NB4 (cell line): ENCODE data around the gene TYMS.
A peak's percentile ranks its signal among the peaks of the same experiment; 100 is the strongest.

Experiments used
- MYC ChIP-seq: IDR thresholded peaks from 2 replicates; pipeline ENCODE4 v1.6.1; 2011; ENCODE audit warnings: low read depth, low read length
- POLR2A ChIP-seq: IDR thresholded peaks from 2 replicates; pipeline ENCODE4 v1.6.1; 2011; ENCODE audit warnings: mild to moderate bottlenecking; ENCODE audit not compliant: insufficient read length; ENCODE audit errors: extremely low read depth
- TF ChIP-seq, protein P1 (sequence below): IDR thresholded peaks from one replicate; pipeline ENCODE4 v1.5.1; 2012; ENCODE audit warnings: low read depth, low read length

- no peak for TF ChIP-seq POLR2A
- TF ChIP-seq MYC = no peak
- TF ChIP-seq, protein P1, sequence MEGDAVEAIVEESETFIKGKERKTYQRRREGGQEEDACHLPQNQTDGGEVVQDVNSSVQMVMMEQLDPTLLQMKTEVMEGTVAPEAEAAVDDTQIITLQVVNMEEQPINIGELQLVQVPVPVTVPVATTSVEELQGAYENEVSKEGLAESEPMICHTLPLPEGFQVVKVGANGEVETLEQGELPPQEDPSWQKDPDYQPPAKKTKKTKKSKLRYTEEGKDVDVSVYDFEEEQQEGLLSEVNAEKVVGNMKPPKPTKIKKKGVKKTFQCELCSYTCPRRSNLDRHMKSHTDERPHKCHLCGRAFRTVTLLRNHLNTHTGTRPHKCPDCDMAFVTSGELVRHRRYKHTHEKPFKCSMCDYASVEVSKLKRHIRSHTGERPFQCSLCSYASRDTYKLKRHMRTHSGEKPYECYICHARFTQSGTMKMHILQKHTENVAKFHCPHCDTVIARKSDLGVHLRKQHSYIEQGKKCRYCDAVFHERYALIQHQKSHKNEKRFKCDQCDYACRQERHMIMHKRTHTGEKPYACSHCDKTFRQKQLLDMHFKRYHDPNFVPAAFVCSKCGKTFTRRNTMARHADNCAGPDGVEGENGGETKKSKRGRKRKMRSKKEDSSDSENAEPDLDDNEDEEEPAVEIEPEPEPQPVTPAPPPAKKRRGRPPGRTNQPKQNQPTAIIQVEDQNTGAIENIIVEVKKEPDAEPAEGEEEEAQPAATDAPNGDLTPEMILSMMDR = peak; percentile 42
These were observed 8.7 kb downstream of the TYMS start for GRCh38 chr18:666177-666576.
